Caco-2 (cell line): ENCODE measurements around the gene PKIG. TPM values are rescaled to one million over a fixed set of nuclear protein-coding genes. Genes with fewer than 3 reads are reported as not detected.

ENCODE experiments used
- BruUV-seq: library from RNA; stranded (reverse); fragments of 400-500 nt; replicated peaks from 2 replicates; lab custom pipeline; 2021; lab: Mats Ljungman, UMichigan
- CTCF ChIA-PET: fragments of 300-600 bp; sonication (Branson Sonifier 250); formaldehyde crosslinking; loops from one replicate; lab custom pipeline; 2022; ENCODE audit warnings: antibody characterized with exemption; lab: Charles Lee
- POLR2A ChIA-PET: fragments of 300-600 bp; sonication (Branson Sonifier 250); formaldehyde crosslinking; loops from one replicate; lab custom pipeline; 2022; ENCODE audit warnings: antibody characterized with exemption; lab: Charles Lee
- DNase-seq, 2 experiments: peaks; one replicate each; pipeline versions ENCODE4 v3.0.0 to v3.0.0-alpha.2; 2020 to 2022
- H3K27me3 ChIP-seq: replicated peaks from 2 replicates; pipeline ENCODE4 v1.6.0; 2011; ENCODE audit warnings: low read length; ENCODE audit not compliant: control insufficient read depth, insufficient read depth
- H3K36me3 ChIP-seq: 2 replicates; pipeline ENCODE4 v1.5.1; 2011; ENCODE audit warnings: low read length; ENCODE audit not compliant: control insufficient read depth, insufficient read depth
- H3K4me1 ChIP-seq: fragments of 250-450 bp; sonication (Bioruptor Pico); 2 replicates; pipeline ENCODE4 v1.5.1; 2020; ENCODE audit warnings: mild to moderate bottlenecking
- H3K4me3 ChIP-seq: 2 replicates; pipeline ENCODE4 v1.5.1; 2011; ENCODE audit warnings: low read depth, mild to moderate bottlenecking, control low read depth, low read length
- H3K9me3 ChIP-seq: fragments of 250-450 bp; sonication (Bioruptor Pico); 2 replicates; pipeline ENCODE4 v1.5.1; 2020; ENCODE audit warnings: mild to moderate bottlenecking, moderate library complexity
- H3K27ac Mint-ChIP-seq: one replicate; pipeline ENCODE4 v1.8.0; 2022; ENCODE audit warnings: mixed read lengths; ENCODE audit not compliant: unreplicated experiment
- H3K27me3 Mint-ChIP-seq: one replicate; pipeline ENCODE4 v1.8.0; 2022; ENCODE audit warnings: mixed read lengths; ENCODE audit not compliant: insufficient read depth, unreplicated experiment
- H3K36me3 Mint-ChIP-seq: one replicate; pipeline ENCODE4 v1.8.0; 2022; ENCODE audit warnings: mild to moderate bottlenecking, mixed read lengths; ENCODE audit not compliant: insufficient read depth, unreplicated experiment
- H3K4me1 Mint-ChIP-seq: one replicate; pipeline ENCODE4 v1.8.0; 2022; ENCODE audit warnings: low read depth, mixed read lengths; ENCODE audit not compliant: unreplicated experiment
- H3K4me3 Mint-ChIP-seq: one replicate; pipeline ENCODE4 v1.8.0; 2022; ENCODE audit warnings: mild to moderate bottlenecking, moderate library complexity, mixed read lengths; ENCODE audit not compliant: unreplicated experiment
- H3K9me3 Mint-ChIP-seq: one replicate; pipeline ENCODE4 v1.8.0; 2022; ENCODE audit warnings: mixed read lengths; ENCODE audit not compliant: unreplicated experiment
- intact Hi-C: fragments of 100-400 bp; cut with micrococcal nuclease; formaldehyde crosslinking; loops from one replicate; pipeline ENCODE4 v1.10.0; 2022; ENCODE audit not compliant: unreplicated experiment
- total RNA-seq: library from RNA; stranded (reverse); gene quantifications from 2 replicates; pipeline ENCODE4 v1.2.3, GENCODE V29; 2022
- TF ChIP-seq, protein P1 (sequence below), 2 experiments: fragments of 200-600 bp in 1 of 2; IDR thresholded peaks; 1 replicate in 1 of 2; 2 replicates in 1 of 2; pipeline versions ENCODE4 v1.5.1 to v1.8.0; 2011 to 2022; ENCODE audit warnings: antibody characterized with exemption in 1 of 2, control low read depth in 1 of 2, inconsistent platforms in 1 of 2, low read depth in 1 of 2, low read length in 1 of 2, mild to moderate bottlenecking in 1 of 2, moderate library complexity in 1 of 2; ENCODE audit not compliant: insufficient read depth in 1 of 2, severe bottlenecking in 1 of 2, unreplicated experiment in 1 of 2

PKIG gene
- total RNA-seq, 1 experiment from 2014 or later, result 25.9 TPM

DNA sequence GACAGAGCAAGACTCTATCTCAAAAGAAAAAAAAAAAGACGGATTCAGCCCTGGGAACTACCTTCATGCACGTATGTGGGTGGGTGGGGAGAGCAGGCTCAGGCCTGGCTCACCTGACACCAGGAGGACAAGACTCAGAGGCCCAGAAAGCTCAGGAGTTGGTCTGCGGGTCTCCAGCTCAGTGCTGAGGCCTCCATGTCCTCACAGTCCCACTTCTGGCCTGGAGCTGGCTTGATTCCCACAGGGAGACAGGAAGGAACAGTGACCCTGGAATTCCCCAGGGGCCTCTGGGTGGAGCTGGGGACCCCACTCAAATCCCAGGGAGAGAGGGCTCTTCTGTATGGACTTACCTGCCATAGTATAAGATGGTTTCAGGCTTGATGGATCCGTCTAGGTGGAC is 53.5 kb downstream of the PKIG start:
- Histone ChIP-seq H3K4me3 (no peak overlapping the region), H3K9me3 (0 out of 2 replicates have a peak, but pooled peaks cover 1% of the 10 kb centered on the region), H3K27me3 (no peaks in the 10 kb centered on the region), H3K36me3 (no peaks in the 10 kb centered on the region), H3K4me1 (0 out of 2 replicates have a peak, but pooled peaks cover 3% of the 10 kb centered on the region)
- ChIA-PET POLR2A (no interaction called here), CTCF (interaction anchor here (0.9 kb wide), 1 partner anchor 112 kb away, joined by 3 read pairs; no protein-coding TSS in a partner anchor)
- intact Hi-C loops, result no loop called here
- TF ChIP-seq, protein P1, sequence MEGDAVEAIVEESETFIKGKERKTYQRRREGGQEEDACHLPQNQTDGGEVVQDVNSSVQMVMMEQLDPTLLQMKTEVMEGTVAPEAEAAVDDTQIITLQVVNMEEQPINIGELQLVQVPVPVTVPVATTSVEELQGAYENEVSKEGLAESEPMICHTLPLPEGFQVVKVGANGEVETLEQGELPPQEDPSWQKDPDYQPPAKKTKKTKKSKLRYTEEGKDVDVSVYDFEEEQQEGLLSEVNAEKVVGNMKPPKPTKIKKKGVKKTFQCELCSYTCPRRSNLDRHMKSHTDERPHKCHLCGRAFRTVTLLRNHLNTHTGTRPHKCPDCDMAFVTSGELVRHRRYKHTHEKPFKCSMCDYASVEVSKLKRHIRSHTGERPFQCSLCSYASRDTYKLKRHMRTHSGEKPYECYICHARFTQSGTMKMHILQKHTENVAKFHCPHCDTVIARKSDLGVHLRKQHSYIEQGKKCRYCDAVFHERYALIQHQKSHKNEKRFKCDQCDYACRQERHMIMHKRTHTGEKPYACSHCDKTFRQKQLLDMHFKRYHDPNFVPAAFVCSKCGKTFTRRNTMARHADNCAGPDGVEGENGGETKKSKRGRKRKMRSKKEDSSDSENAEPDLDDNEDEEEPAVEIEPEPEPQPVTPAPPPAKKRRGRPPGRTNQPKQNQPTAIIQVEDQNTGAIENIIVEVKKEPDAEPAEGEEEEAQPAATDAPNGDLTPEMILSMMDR (IDR thresholded peaks at IDR 0.05; ENCODE audit: insufficient read depth in 1 of 2, low read depth in 1 of 2, low read length in 1 of 2, severe bottlenecking in 1 of 2, unreplicated experiment in 1 of 2), result no peak
- no peak for DNase-seq
- BruUV-seq, result no TSS peak
- Mint-ChIP-seq H3K36me3 (no peaks in the 10 kb centered on the region), H3K4me1 (no peaks in the 10 kb centered on the region), H3K9me3 (no peaks in the 10 kb centered on the region), H3K27ac (no peak overlapping the region), H3K27me3 (no peaks in the 10 kb centered on the region), H3K4me3 (no peak overlapping the region)

DNA sequence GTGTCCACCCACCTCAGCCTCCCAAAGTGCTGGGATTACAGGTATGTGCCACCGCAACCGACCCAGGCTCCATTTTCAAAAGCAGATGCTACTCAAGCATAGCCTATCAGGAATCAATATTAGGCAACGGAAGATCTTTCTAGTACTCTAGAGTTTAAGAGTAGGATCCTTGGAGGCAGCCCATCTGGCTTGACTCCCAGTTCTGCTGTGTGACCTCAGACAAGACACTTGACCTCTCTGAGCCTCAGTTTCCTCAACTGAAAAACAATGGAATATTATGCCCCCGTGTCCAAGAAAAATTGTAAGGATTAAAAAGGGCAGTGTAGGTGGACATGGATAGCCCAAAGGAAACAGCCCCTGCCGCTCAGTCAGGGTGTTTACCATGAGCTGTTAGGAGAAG is 54.7 kb downstream of the PKIG start:
- H3K9me3 Mint-ChIP-seq, result no peaks in the 10 kb centered on the region
- H3K36me3 Mint-ChIP-seq, result no peaks in the 10 kb centered on the region
- CTCF ChIA-PET, result no interaction called here
- peaks cover 8% of the 10 kb centered on the region for H3K4me1 Mint-ChIP-seq
- no peaks in the 10 kb centered on the region for H3K27me3 ChIP-seq
- 0 out of 2 replicates have a peak, but pooled peaks cover 3% of the 10 kb centered on the region for H3K9me3 ChIP-seq
- no peak overlapping the region for H3K4me3 Mint-ChIP-seq
- peaks cover 6% of the 10 kb centered on the region for H3K4me1 ChIP-seq
- H3K27me3 Mint-ChIP-seq, result no peaks in the 10 kb centered on the region
- intact Hi-C loops, result no loop called here
- H3K4me3 ChIP-seq, result no peak overlapping the region
- DNase-seq, result no peak
- POLR2A ChIA-PET, result no interaction called here
- no peaks in the 10 kb centered on the region for H3K36me3 ChIP-seq
- TF ChIP-seq, protein P1 (IDR thresholded peaks at IDR 0.05; ENCODE audit: insufficient read depth in 1 of 2, low read depth in 1 of 2, low read length in 1 of 2, severe bottlenecking in 1 of 2, unreplicated experiment in 1 of 2), result no peak
- no TSS peak for BruUV-seq
- no peak overlapping the region for H3K27ac Mint-ChIP-seq

DNA sequence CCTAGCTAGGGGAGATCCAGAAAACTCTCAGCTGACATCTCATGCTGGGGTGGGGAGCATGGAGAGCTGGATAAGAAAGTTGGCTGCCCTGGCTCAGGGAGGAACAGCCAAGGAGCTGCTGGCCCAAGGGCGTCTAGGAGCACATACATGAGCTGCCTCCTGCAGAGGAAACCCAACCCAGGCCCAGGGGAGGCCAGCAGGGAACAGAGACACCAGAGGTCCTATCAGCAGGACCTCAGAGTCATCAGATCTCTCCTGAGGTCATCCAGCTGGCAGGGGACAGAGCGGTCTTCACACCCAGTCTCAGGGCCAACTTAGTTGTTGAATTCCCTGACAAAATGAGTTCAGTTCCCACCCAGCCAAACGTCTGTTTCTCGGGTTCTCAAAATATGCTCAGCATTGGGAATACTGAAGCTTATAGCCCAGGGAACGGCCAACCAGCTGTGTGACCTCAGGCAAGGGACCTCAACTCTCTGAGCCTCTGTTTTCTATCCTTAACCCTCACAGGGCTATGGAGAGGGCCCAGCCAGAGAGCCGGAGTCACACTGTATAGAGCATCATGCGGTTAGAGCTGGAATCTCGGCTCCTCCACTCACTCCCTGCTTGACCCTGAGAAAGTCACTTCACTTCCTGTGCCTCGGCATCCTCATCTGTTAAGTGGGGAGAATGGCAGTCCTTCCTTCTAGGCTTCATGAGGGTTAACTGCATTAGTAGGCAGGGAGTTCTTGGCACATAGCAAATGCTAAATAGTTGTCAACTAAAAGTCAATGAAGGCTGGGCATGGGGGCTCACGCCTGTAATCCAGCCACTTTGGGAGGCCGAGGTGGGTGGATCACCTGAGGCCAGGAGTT is 55.4 kb downstream of the PKIG start:
- no peaks in the 10 kb centered on the region for H3K9me3 Mint-ChIP-seq
- Histone ChIP-seq H3K27me3 (no peaks in the 10 kb centered on the region), H3K4me3 (no peak overlapping the region), H3K9me3 (0 out of 2 replicates have a peak, but pooled peaks cover 3% of the 10 kb centered on the region), H3K4me1 (peaks cover 14% of the 10 kb centered on the region), H3K36me3 (no peaks in the 10 kb centered on the region)
- H3K4me1 Mint-ChIP-seq, result peaks cover 14% of the 10 kb centered on the region
- ChIA-PET POLR2A (no interaction called here), CTCF (no interaction called here)
- no peak overlapping the region for H3K27ac Mint-ChIP-seq
- no peaks in the 10 kb centered on the region for H3K27me3 Mint-ChIP-seq
- TF ChIP-seq, protein P1 (IDR thresholded peaks at IDR 0.05; ENCODE audit: insufficient read depth in 1 of 2, low read depth in 1 of 2, low read length in 1 of 2, severe bottlenecking in 1 of 2, unreplicated experiment in 1 of 2), result no peak
- H3K36me3 Mint-ChIP-seq, result no peaks in the 10 kb centered on the region
- no TSS peak for BruUV-seq
- no peak overlapping the region for H3K4me3 Mint-ChIP-seq
- DNase-seq, result no peak
- intact Hi-C loops, result no loop called here
